Measurements from ENCODE around the gene PPFIBP1. TPM values are rescaled to one million over a fixed set of nuclear protein-coding genes. Genes with fewer than 3 reads are reported as not detected.

Gene PPFIBP1
- total and polyA plus RNA-seq, 2 of the 13 experiments (the other 11 are each of a cell fraction or from before 2014, with no cell fraction given) = 16.2 to 21.8 TPM

DNA sequence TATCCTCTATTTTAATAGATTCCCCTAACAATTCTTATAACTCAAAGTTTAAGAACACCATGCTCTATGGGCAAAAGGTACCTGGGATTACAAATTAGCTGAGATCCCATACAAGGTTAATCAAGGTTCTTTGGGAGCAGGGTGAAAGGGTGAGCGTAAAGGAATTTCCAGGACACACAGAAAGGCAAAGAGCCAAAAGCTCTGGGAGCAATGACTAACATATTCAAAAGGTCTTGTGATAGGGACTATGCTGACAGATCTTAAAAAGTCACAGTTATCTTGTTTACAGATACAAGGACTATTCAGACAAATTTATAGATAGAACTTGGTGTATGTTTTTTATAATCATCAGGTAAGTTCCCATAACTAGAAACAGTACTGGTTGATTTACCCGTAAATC is 19.5 kb upstream of the PPFIBP1 start (continued):
- TF ChIP-seq RFX5 (IDR thresholded peaks at IDR 0.05; ENCODE audit: low read depth, low read length) = no peak

DNA sequence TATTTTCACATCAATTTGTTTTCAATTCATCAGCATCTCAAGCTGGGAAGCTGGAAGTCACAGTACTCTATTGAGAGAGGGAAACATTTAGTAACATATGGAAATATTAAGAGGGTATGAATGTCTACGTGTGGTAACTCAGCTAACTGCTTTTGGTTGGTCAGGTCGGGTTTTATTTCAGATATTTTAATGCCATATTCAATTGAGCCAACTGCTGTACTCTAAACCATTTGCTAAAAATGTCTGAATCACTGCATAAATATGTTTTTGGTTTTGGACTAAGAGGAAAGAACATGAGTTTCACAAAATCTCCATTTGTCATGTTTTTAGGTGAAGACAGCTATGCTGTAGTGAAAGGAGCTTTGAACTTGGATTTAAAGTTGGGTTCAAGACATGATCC is 18.9 kb upstream of the PPFIBP1 start:
- 42% methylated on average over 2 of the region's 2 CpGs for WGBS (ENCODE audit: low lambda C conversion rate)
- no peak overlapping the region for H3K9ac ChIP-seq (ENCODE audit: insufficient read depth, low read depth, low read length)
- no peaks in the 10 kb centered on the region; a peak in 1 of 5 replicates for H3K27me3 ChIP-seq (ENCODE audit: control insufficient read depth in 1 of 2, insufficient read depth in 2 of 2, low read length in 2 of 2)
- no peak overlapping the region for H3K27ac ChIP-seq (ENCODE audit: extremely low read length, insufficient read depth, low read length)
- no peak overlapping the region for H3K4me2 ChIP-seq (ENCODE audit: low read depth, low read length)
- no TSS peak for BruUV-seq (replicated peaks)
- H4K20me1 ChIP-seq (ENCODE audit: insufficient read depth, low read length) = no peaks in the 10 kb centered on the region
- H2AFZ ChIP-seq (ENCODE audit: low read length) = no peak overlapping the region
- ChIA-PET CTCF (ENCODE audit: low intra/inter-chr PET ratio, low total read pairs) (no interaction called here), POLR2A (no interaction called here)
- H3K4me3 ChIP-seq (replicated peaks in 1 of 3; ENCODE audit: insufficient read depth in 1 of 3, low read depth in 2 of 3, low read length in 3 of 3) = no peak overlapping the region
- no peak for ATAC-seq
- TF ChIP-seq GTF3A (CRISPR knock-in tag; conservative IDR thresholded peaks at IDR 0.05) (no peak), EZH2 (conservative IDR thresholded peaks at IDR 0.05; ENCODE audit: low read depth, low read length) (no peak), ZNF552 (CRISPR knock-in tag; IDR thresholded peaks at IDR 0.05; ENCODE audit: borderline replicate concordance) (no peak), BRD4 (CRISPR knock-in tag; IDR thresholded peaks at IDR 0.05) (no peak), REL (CRISPR knock-in tag; conservative IDR thresholded peaks at IDR 0.05) (no peak), STAT5B (CRISPR knock-in tag; IDR thresholded peaks at IDR 0.05) (no peak), ELF4 (CRISPR knock-in tag; IDR thresholded peaks at IDR 0.05; ENCODE audit: borderline replicate concordance) (no peak), ZNF607 (CRISPR knock-in tag; IDR thresholded peaks at IDR 0.05; ENCODE audit: borderline replicate concordance) (no peak), ATF7-NPFF (CRISPR knock-in tag; IDR thresholded peaks at IDR 0.05; ENCODE audit: low read depth) (no peak), ZNF234 (CRISPR knock-in tag; conservative IDR thresholded peaks at IDR 0.05) (no peak), SOX6 (IDR thresholded peaks at IDR 0.05) (no peak), SOX6 (CRISPR knock-in tag; IDR thresholded peaks at IDR 0.05) (no peak)
- TF ChIP-seq, protein P1, sequence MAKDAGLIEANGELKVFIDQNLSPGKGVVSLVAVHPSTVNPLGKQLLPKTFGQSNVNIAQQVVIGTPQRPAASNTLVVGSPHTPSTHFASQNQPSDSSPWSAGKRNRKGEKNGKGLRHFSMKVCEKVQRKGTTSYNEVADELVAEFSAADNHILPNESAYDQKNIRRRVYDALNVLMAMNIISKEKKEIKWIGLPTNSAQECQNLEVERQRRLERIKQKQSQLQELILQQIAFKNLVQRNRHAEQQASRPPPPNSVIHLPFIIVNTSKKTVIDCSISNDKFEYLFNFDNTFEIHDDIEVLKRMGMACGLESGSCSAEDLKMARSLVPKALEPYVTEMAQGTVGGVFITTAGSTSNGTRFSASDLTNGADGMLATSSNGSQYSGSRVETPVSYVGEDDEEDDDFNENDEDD (CRISPR knock-in tag; IDR thresholded peaks at IDR 0.05; ENCODE audit: borderline replicate concordance) = no peak
- TF ChIP-seq, protein P2, sequence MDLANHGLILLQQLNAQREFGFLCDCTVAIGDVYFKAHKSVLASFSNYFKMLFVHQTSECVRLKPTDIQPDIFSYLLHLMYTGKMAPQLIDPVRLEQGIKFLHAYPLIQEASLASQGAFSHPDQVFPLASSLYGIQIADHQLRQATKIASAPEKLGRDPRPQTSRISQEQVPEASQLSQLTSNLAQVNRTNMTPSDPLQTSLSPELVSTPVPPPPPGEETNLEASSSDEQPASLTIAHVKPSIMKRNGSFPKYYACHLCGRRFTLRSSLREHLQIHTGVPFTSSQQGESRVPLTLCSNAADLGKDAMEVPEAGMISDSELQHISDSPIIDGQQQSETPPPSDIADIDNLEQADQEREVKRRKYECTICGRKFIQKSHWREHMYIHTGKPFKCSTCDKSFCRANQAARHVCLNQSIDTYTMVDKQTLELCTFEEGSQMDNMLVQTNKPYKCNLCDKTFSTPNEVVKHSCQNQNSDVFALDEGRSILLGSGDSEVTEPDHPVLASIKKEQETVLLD (CRISPR knock-in tag; IDR thresholded peaks at IDR 0.05; ENCODE audit: low read depth) = no peak
- TF ChIP-seq, protein P3, sequence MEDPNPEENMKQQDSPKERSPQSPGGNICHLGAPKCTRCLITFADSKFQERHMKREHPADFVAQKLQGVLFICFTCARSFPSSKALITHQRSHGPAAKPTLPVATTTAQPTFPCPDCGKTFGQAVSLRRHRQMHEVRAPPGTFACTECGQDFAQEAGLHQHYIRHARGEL (CRISPR knock-in tag; IDR thresholded peaks at IDR 0.05) = no peak
- no peak for FAIRE-seq
- intact Hi-C loops (cut with micrococcal nuclease; ENCODE audit: unreplicated experiment) (no loop called here), in situ Hi-C loops (cut with HindIII; ENCODE audit: extremely low pct_ligation_motif_present, low pct_unique_long_range_greater_than_20kb) (no loop called here)
- H3K36me3 ChIP-seq (replicated peaks in 1 of 2; ENCODE audit: control insufficient read depth in 1 of 2, insufficient read depth in 2 of 2, low read length in 2 of 2) = no peaks in the 10 kb centered on the region
- H3K4me1 ChIP-seq (ENCODE audit: insufficient read depth, low read length) = no peaks in the 10 kb centered on the region
- no peaks in the 10 kb centered on the region for H3K79me2 ChIP-seq (ENCODE audit: insufficient read depth, low read length)
- no peak for DNase-seq (ENCODE audit: low spot score)
- no peaks in the 10 kb centered on the region for H3K9me3 ChIP-seq (ENCODE audit: low read length)
